IMR-90 (cell line): ENCODE measurements around the gene KCNAB2. TPM values are rescaled to one million over a fixed set of nuclear protein-coding genes. Genes with fewer than 3 reads are reported as not detected.

Experiments used
- ATAC-seq: fragments of 200-7000 bp; cut with Tn5 transposase; 2 replicates; pipeline ENCODE4 v1.9.1; 2020; ENCODE audit warnings: low read depth, mild to moderate bottlenecking, moderate library complexity
- BruUV-seq: library from RNA; stranded (reverse); fragments of 400-500 nt; replicated peaks from 2 replicates; lab custom pipeline; 2021; lab: Mats Ljungman, UMichigan
- CTCF ChIA-PET: fragments of 300-600 bp; formaldehyde crosslinking; extraction: SDS; loops from one replicate; lab custom pipeline; 2021; ENCODE audit warnings: antibody characterized with exemption; lab: Yijun Ruan, JAX
- POLR2A ChIA-PET: fragments of 300-600 bp; sonication (Branson Sonifier 250); formaldehyde crosslinking; loops from one replicate; lab custom pipeline; 2022; ENCODE audit warnings: antibody characterized with exemption; ENCODE audit not compliant: unreplicated experiment; lab: Charles Lee
- DNase-seq: peaks from one replicate; pipeline ENCODE4 v3.0.0; 2013
- H2AFZ ChIP-seq: replicated peaks from 2 replicates; pipeline ENCODE3; 2013; ENCODE audit warnings: low read length, mild to moderate bottlenecking; ENCODE audit not compliant: poor library complexity
- H2AK5ac ChIP-seq: 2 replicates; pipeline ENCODE4 v1.6.1; 2013; ENCODE audit warnings: low read depth, low read length, inconsistent platforms
- H2AK9ac ChIP-seq: replicated peaks from 2 replicates; pipeline ENCODE3; 2013; ENCODE audit warnings: mild to moderate bottlenecking, low read depth, low read length, moderate library complexity; ENCODE audit not compliant: poor library complexity
- H2BK120ac ChIP-seq: 2 replicates; pipeline ENCODE4 v1.6.1; 2013; ENCODE audit warnings: low read depth, low read length, inconsistent platforms
- H2BK15ac ChIP-seq: 3 replicates; pipeline ENCODE4 v1.6.1; 2013; ENCODE audit warnings: low read depth, low read length, inconsistent platforms
- H2BK20ac ChIP-seq: 2 replicates; pipeline ENCODE4 v1.6.1; 2013; ENCODE audit warnings: low read depth, mild to moderate bottlenecking, inconsistent platforms, low read length, moderate library complexity
- H2BK5ac ChIP-seq: 2 replicates; pipeline ENCODE4 v1.6.1; 2013; ENCODE audit warnings: mild to moderate bottlenecking, low read depth, low read length, inconsistent platforms; ENCODE audit not compliant: poor library complexity, severe bottlenecking
- H3K14ac ChIP-seq: replicated peaks from 2 replicates; pipeline ENCODE4 v1.6.1; 2013; ENCODE audit warnings: low read depth, low read length, inconsistent platforms
- H3K18ac ChIP-seq: 2 replicates; pipeline ENCODE4 v1.6.1; 2013; ENCODE audit warnings: low read depth, low read length, control low read depth
- H3K23ac ChIP-seq: 2 replicates; pipeline ENCODE4 v1.6.1; 2013; ENCODE audit warnings: low read depth, low read length, inconsistent platforms
- H3K27ac ChIP-seq: 2 replicates; pipeline ENCODE4 v1.5.1; 2013; ENCODE audit warnings: mild to moderate bottlenecking, control low read depth, low read length; ENCODE audit not compliant: insufficient read depth
- H3K27me3 ChIP-seq: 2 replicates; pipeline ENCODE4 v1.6.1; 2013; ENCODE audit warnings: low read length; ENCODE audit not compliant: control insufficient read depth, insufficient read depth
- H3K36me3 ChIP-seq: 2 replicates; pipeline ENCODE4 v1.6.1; 2013; ENCODE audit warnings: low read length, mixed read lengths; ENCODE audit not compliant: control insufficient read depth, insufficient read depth
- H3K4ac ChIP-seq: 2 replicates; pipeline ENCODE4 v1.6.1; 2013; ENCODE audit warnings: low read depth, low read length, inconsistent platforms
- H3K4me1 ChIP-seq: 2 replicates; pipeline ENCODE4 v1.6.1; 2013; ENCODE audit warnings: low read length, mixed read lengths; ENCODE audit not compliant: control insufficient read depth, insufficient read depth
- H3K4me2 ChIP-seq: 2 replicates; pipeline ENCODE4 v1.6.1; 2013; ENCODE audit warnings: low read depth, mild to moderate bottlenecking, control low read depth, low read length, moderate library complexity
- H3K4me3 ChIP-seq: 2 replicates; pipeline ENCODE4 v1.5.1; 2013; ENCODE audit warnings: low read depth, mild to moderate bottlenecking, control low read depth, low read length, moderate library complexity; ENCODE audit not compliant: insufficient read depth
- H3K56ac ChIP-seq: 2 replicates; pipeline ENCODE4 v1.6.1; 2013; ENCODE audit warnings: low read length, inconsistent platforms; ENCODE audit not compliant: insufficient read depth; ENCODE audit errors: extremely low read depth
- H3K79me1 ChIP-seq, 2 experiments: 2 replicates each; pipeline ENCODE4 v1.6.1; 2013; ENCODE audit warnings: low read length in 2 of 2, inconsistent platforms in 1 of 2, low read depth in 1 of 2
- H3K9ac ChIP-seq: 2 replicates; pipeline ENCODE4 v1.6.1; 2013; ENCODE audit warnings: low read depth, low read length, control low read depth
- H3K9me1 ChIP-seq: 2 replicates; pipeline ENCODE4 v1.6.1; 2013; ENCODE audit warnings: low read length, inconsistent platforms; ENCODE audit not compliant: insufficient read depth
- H3K9me3 ChIP-seq: 2 replicates; pipeline ENCODE4 v1.6.1; 2013; ENCODE audit warnings: low read length; ENCODE audit not compliant: control insufficient read depth, insufficient read depth
- H4K20me1 ChIP-seq: 2 replicates; pipeline ENCODE4 v1.6.1; 2013; ENCODE audit warnings: low read length, inconsistent platforms; ENCODE audit not compliant: insufficient read depth
- H4K5ac ChIP-seq: 2 replicates; pipeline ENCODE4 v1.6.1; 2013; ENCODE audit warnings: mild to moderate bottlenecking, low read depth, low read length, control low read depth
- H4K8ac ChIP-seq, 2 experiments: 2 replicates each; pipeline ENCODE4 v1.6.1; 2013; ENCODE audit warnings: low read depth in 2 of 2, low read length in 2 of 2, control low read depth in 1 of 2, inconsistent platforms in 1 of 2
- H4K91ac ChIP-seq: 2 replicates; pipeline ENCODE4 v1.6.1; 2013; ENCODE audit warnings: low read depth, low read length, inconsistent platforms; ENCODE audit not compliant: insufficient read depth
- BHLHE40 ChIP-seq: fragments of 150-350 bp; IDR thresholded peaks from 2 replicates; pipeline ENCODE4 v1.6.1; 2016; ENCODE audit warnings: mild to moderate bottlenecking, low read depth, low read length
- CEBPB ChIP-seq: IDR thresholded peaks from 2 replicates; pipeline ENCODE4 v1.6.1; 2012; ENCODE audit warnings: low read depth, low read length, improper control_type of control experiment
- CHD1 ChIP-seq: IDR thresholded peaks from 2 replicates; pipeline ENCODE4 v1.6.1; 2012; ENCODE audit warnings: low read depth, low read length, improper control_type of control experiment
- CTCF ChIP-seq: conservative IDR thresholded peaks from 2 replicates; pipeline ENCODE4 v1.5.1; 2012; ENCODE audit warnings: mild to moderate bottlenecking, low read depth, low read length, improper control_type of control experiment
- ELK1 ChIP-seq: fragments of 150-350 bp; IDR thresholded peaks from 2 replicates; pipeline ENCODE4 v1.6.1; 2016; ENCODE audit warnings: low read depth, mild to moderate bottlenecking, low read length, moderate library complexity, borderline replicate concordance
- FOS ChIP-seq: fragments of 150-350 bp; IDR thresholded peaks from 2 replicates; pipeline ENCODE4 v1.6.1; 2016; ENCODE audit warnings: low read depth, low read length
- MAFK ChIP-seq: IDR thresholded peaks from 2 replicates; pipeline ENCODE4 v1.6.1; 2012; ENCODE audit warnings: low read depth, low read length, improper control_type of control experiment
- MAZ ChIP-seq: IDR thresholded peaks from 2 replicates; pipeline ENCODE4 v1.6.1; 2012; ENCODE audit warnings: low read depth, mild to moderate bottlenecking, low read length, improper control_type of control experiment, moderate library complexity, borderline replicate concordance
- MXI1 ChIP-seq: IDR thresholded peaks from 2 replicates; pipeline ENCODE4 v1.6.1; 2012; ENCODE audit warnings: low read depth, mild to moderate bottlenecking, low read length, moderate library complexity, borderline replicate concordance
- NFE2L2 ChIP-seq: fragments of 150-350 bp; IDR thresholded peaks from 2 replicates; pipeline ENCODE4 v1.6.1; 2016; ENCODE audit warnings: low read depth, mild to moderate bottlenecking, low read length
- POLR2A ChIP-seq: IDR thresholded peaks from 2 replicates; pipeline ENCODE4 v1.6.1; 2012; ENCODE audit warnings: mild to moderate bottlenecking, low read depth, low read length
- RAD21 ChIP-seq: IDR thresholded peaks from 2 replicates; pipeline ENCODE4 v1.6.1; 2012; ENCODE audit warnings: low read length, improper control_type of control experiment
- RCOR1 ChIP-seq: IDR thresholded peaks from 2 replicates; pipeline ENCODE4 v1.6.1; 2012; ENCODE audit warnings: mild to moderate bottlenecking, low read length, improper control_type of control experiment; ENCODE audit not compliant: insufficient replicate concordance
- RFX5 ChIP-seq: IDR thresholded peaks from 2 replicates; pipeline ENCODE4 v1.8.0; 2012; ENCODE audit warnings: low read depth, mild to moderate bottlenecking, low read length, moderate library complexity
- USF2 ChIP-seq: fragments of 150-350 bp; IDR thresholded peaks from 2 replicates; pipeline ENCODE4 v1.6.1; 2017; ENCODE audit warnings: mild to moderate bottlenecking, antibody characterized with exemption, low read length, low read depth
- WGBS, 2 experiments: methylation state at CpG; one replicate each; pipeline versions ENCODE4 v1.1.5 to v1.1.7; 2013; ENCODE audit warnings: missing lambda C conversion rate in 2 of 2; ENCODE audit not compliant: insufficient read length in 1 of 2; ENCODE audit errors: extremely low coverage in 2 of 2; 5-methylcytosine and 5-hydroxymethylcytosine counted together
- dilution Hi-C: fragments of 300-500 bp; cut with HindIII; formaldehyde crosslinking; loops from one replicate; pipeline ENCODE4 v1.14.3; 2018; ENCODE audit warnings: low sequenced_read_pairs; ENCODE audit not compliant: unreplicated experiment
- in situ Hi-C: fragments of 300-500 bp; cut with MboI; formaldehyde crosslinking; loops from 3 replicates; pipeline ENCODE4 v1.14.3; 2019; ENCODE audit warnings: low sequenced_read_pairs, inconsistent platforms, mixed read lengths
- intact Hi-C: fragments of 100-400 bp; cut with micrococcal nuclease; formaldehyde crosslinking; loops from 2 replicates; pipeline ENCODE4 v1.10.0; 2022
- polyA plus RNA-seq, 3 experiments: library from polyadenylated mRNA; depleted of rRNA; stranded (reverse); fragments of >200 nt; gene quantifications; 2 replicates each; pipeline ENCODE4 v1.2.3, GENCODE V29; 2012; ENCODE audit warnings: low replicate concordance in 1 of 3
- total RNA-seq: library from RNA; depleted of rRNA; stranded (reverse); fragments of >200 nt; gene quantifications from 2 replicates; pipeline ENCODE4 v1.2.3, GENCODE V29; 2012

KCNAB2 gene
- total and polyA plus RNA-seq, 2 of the 4 experiments (the other 2 are of a cell fraction): 1.3 to 4.2 TPM

- CTCF ChIA-PET: interaction anchor here (1.6 kb wide), 1 partner anchor 9 kb away, joined by 5 read pairs; no protein-coding TSS in a partner anchor
- TF ChIP-seq CEBPB (no peak), CTCF (no peak), FOS (no peak), NFE2L2 (no peak), RFX5 (no peak), MAFK (no peak), USF2 (no peak), BHLHE40 (no peak), ELK1 (no peak), MAZ (no peak), POLR2A (no peak), MXI1 (no peak), CHD1 (no peak), RAD21 (no peak), RCOR1 (no peak)
These were observed 20.2 kb upstream of the KCNAB2 start for GRCh38 chr1:6025269-6026094.

More at GRCh38 chr1:6025269-6026094, 20.2 kb upstream of the KCNAB2 start:
- Histone ChIP-seq H2BK120ac (no peak overlapping the region), H2AK9ac (peak overlapping the region; percentile 9), H3K27me3 (no peaks in the 10 kb centered on the region; the same call in 1 of the 2 replicates), H4K5ac (no peak overlapping the region), H3K9me1 (no peaks in the 10 kb centered on the region), H3K27ac (no peak overlapping the region), H2AK5ac (no peak overlapping the region), H2BK5ac (no peak overlapping the region), H3K23ac (no peak overlapping the region), H2AFZ (peak overlapping the region; percentile 80), H3K4ac (no peak overlapping the region), H3K18ac (no peak overlapping the region), H3K56ac (no peak overlapping the region), H3K4me3 (no peak overlapping the region), H3K4me2 (no peak overlapping the region), H2BK20ac (no peak overlapping the region), H4K20me1 (no peaks in the 10 kb centered on the region; the same call in 1 of the 2 replicates), H2BK15ac (no peak overlapping the region), H3K79me1 (no peaks in the 10 kb centered on the region), H4K91ac (no peak overlapping the region), H3K14ac (no peak overlapping the region), H3K36me3 (no peaks in the 10 kb centered on the region), H3K9ac (no peak overlapping the region), H3K4me1 (peaks cover 5% of the 10 kb centered on the region; the same call in 1 of the 2 replicates), H4K8ac (no peak overlapping the region), H3K9me3 (no peaks in the 10 kb centered on the region)
- ATAC-seq (peak; percentile 79), DNase-seq (peak; percentile 21)
- POLR2A ChIA-PET: no interaction called here
- dilution Hi-C loops: no loop called here
- intact Hi-C loops: no loop called here
- in situ Hi-C loops: no loop called here
- WGBS, 2 experiments: 12% methylated on average over 11 of the region's 29 CpGs; no CpG with 5 or more reads in 1 of the 2 experiments
- no TSS peak for BruUV-seq
